ENCODE measurements around the gene SAMD8. TPM values are rescaled to one million over a fixed set of nuclear protein-coding genes. Genes with fewer than 3 reads are reported as not detected.

Gene SAMD8
- total and polyA plus RNA-seq, 10 of the 15 experiments (the other 5 are each of a cell fraction or from before 2014, with no cell fraction given): 2.8 to 26.0 (median 9.3) TPM

- TF ChIP-seq EP300 (IDR thresholded peaks at IDR 0.05; ENCODE audit: borderline replicate concordance in 1 of 2, control insufficient read depth in 1 of 2, low read depth in 2 of 2, low read length in 2 of 2) (peak in 1 of 2 experiments; percentile 2; a peak in 1 of 4 replicates), MAX (IDR thresholded peaks at IDR 0.05; ENCODE audit: low read depth, low read length) (no peak), RUNX3 (IDR thresholded peaks at IDR 0.05; ENCODE audit: low read length) (no peak), YY1 (IDR thresholded peaks at IDR 0.05; ENCODE audit: low read depth, low read length) (0 out of 2 replicates have a peak, but pooled peaks have one; percentile 14), ZBTB11 (CRISPR knock-in tag; IDR thresholded peaks at IDR 0.05) (no peak), RCOR1 (conservative IDR thresholded peaks at IDR 0.05; ENCODE audit: low read depth, low read length) (0 out of 2 replicates have a peak, but pooled peaks have one; percentile 53), SIN3A (IDR thresholded peaks at IDR 0.05; ENCODE audit: low read depth, low read length) (peak; percentile 66; the same call in 1 of the 2 replicates), BHLHE40 (IDR thresholded peaks at IDR 0.05; ENCODE audit: borderline replicate concordance in 1 of 2, low read depth in 2 of 2, low read length in 1 of 2) (peak in 1 of 2 experiments; percentile 65; a peak in 2 of 4 replicates), MYC (IDR thresholded peaks at IDR 0.05; ENCODE audit: insufficient read depth, insufficient read length, insufficient replicate concordance, low read length, severe bottlenecking) (no peak), TCF3 (IDR thresholded peaks at IDR 0.05; ENCODE audit: borderline replicate concordance, insufficient read depth, low read depth, low read length) (0 out of 2 replicates have a peak, but pooled peaks have one; percentile 16), CTCF (IDR thresholded peaks at IDR 0.05 in 2 of 3, conservative IDR thresholded peaks at IDR 0.05 in 1 of 3; ENCODE audit: control insufficient read depth in 2 of 3, extremely low read depth in 1 of 3, insufficient read depth in 1 of 3, low read depth in 3 of 3, low read length in 3 of 3) (peak in 2 of 3 experiments; percentile 4 to 13; a peak in 1 of 6 replicates), IRF4 (IDR thresholded peaks at IDR 0.05; ENCODE audit: low read depth, low read length) (no peak), MEF2A (IDR thresholded peaks at IDR 0.05; ENCODE audit: insufficient read depth, low read depth, low read length) (peak; percentile 61; the same call in 1 of the 2 replicates), CBX3 (IDR thresholded peaks at IDR 0.05; ENCODE audit: borderline replicate concordance, low read depth) (no peak), MXI1 (IDR thresholded peaks at IDR 0.05; ENCODE audit: low read depth, low read length) (peak; percentile 68)
Measured at GRCh38 chr10:75111365-75111906, at the start of gene SAMD8 (continued).

All from GM12878 (cell line).